Right ventricle myocardium superior (tissue), 1 donor: ENCODE measurements around the gene RHNO1. TPM values are rescaled to one million over a fixed set of nuclear protein-coding genes. Genes with fewer than 3 reads are reported as not detected.

Experiments
- ATAC-seq: fragments of 200-7000 bp; cut with Tn5 transposase; one replicate; pipeline ENCODE4 v1.9.1; 2020; ENCODE audit warnings: mild to moderate bottlenecking; ENCODE audit not compliant: poor library complexity
- DNase-seq: peaks from one replicate; pipeline ENCODE4 v3.0.0-alpha.2; 2020
- intact Hi-C: fragments of 100-400 bp; cut with DNase I; formaldehyde crosslinking; loops from one replicate; pipeline ENCODE4 v1.11.2; 2022
- long read RNA-seq: library from polyadenylated mRNA; unstranded; transcript quantifications from one replicate; pipeline ENCODE4 v2.0.0, GENCODE V29; 2021
- total RNA-seq: library from RNA; stranded (reverse); fragmentation: NEBNext Ultra II Directional; extraction: Animal tissue kit (Norgen Biotek cat#: 25700); gene quantifications from one replicate; pipeline ENCODE4 v1.2.1, GENCODE V29; 2021
- donor health status: DM: no; HTN: yes; CAD: no; lungs with severe emphysema.

The RHNO1 gene, protein sequence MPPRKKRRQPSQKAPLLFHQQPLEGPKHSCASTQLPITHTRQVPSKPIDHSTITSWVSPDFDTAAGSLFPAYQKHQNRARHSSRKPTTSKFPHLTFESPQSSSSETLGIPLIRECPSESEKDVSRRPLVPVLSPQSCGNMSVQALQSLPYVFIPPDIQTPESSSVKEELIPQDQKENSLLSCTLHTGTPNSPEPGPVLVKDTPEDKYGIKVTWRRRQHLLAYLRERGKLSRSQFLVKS
- 3.3 TPM for total RNA-seq
- long read RNA-seq, partial matches to known transcripts = 0 of 5 reads
- long read RNA-seq, other reads (novel, unspliced or antisense) = 0 of 5 reads

DNA sequence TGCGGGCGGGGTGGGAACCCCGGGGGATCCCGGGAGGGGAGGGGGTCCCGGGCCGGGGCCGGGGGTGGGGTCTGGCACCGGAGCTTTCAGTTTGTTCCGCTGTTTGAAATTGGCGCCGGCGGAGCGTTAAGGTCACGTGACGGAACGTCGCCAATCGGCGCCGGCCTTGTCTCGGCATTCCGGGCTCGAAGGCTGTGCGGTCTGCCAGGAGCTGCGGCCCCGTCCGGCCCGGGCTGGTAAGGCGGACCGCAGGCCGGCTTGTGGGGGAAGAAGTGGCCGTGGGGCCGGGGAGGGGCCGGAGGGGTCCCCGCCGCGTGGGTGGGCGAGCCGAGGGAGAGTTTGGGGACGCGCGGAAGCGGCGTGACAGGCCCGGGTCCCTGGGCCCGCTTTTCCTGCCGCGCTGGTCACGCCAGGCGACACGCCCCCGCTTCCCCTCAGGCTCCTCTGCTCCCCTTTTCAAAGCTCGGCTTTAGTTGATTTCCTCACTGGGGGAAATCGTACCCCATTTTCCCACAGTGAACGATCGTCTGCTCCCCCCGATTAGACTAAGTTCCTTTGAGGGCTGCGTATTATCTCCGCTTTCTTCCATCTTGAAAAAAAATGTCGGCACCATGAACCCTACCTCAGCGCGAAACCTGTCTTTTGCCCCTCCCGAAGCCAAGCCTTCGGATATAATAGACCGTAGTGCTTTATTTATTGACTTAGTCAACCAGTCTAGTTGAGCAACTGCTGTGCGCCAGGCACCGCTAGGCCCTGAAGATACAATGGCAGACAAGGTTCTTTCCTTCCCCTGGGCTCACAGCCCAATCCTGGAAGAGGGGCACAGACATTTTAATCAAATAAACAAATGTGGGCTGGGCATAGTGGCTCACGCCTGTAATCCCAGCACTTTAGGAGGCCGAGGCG is at the start of gene RHNO1, which contains the start of gene FOXM1:
Gene RHNO1 (plus strand): TSS at position 177 of the 906 bp plus-strand sequence. CDS start 8,144 bp downstream, outside the sequence.
Gene FOXM1 (minus strand): TSS at position 128 of the 906 bp plus-strand sequence. CDS start 2,696 bp downstream, outside the sequence.
- DNase-seq = peak; percentile 95
- peak; percentile 98 for ATAC-seq
- intact Hi-C loops = no loop called here

DNA sequence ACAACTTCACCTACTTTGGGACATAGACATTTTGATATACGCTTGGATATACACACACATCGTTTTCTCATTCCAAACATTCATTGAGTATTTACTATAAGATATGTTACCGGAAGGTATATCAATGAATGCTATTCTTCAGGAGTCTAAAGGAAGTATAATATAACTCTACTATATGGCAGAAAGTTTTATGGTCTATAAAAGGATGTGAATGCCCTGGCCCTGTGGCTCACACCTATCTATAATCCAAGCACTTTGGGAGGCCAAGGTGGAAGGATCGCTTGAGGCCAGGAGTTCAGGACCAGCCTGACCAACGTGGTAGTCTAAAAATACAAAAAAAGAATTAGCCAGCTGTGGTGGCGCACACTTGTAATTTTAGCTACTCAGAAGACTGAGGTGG is 47.7 kb upstream of the RHNO1 start:
- ATAC-seq (no peak), DNase-seq (no peak)
- intact Hi-C loops = no loop called here

DNA sequence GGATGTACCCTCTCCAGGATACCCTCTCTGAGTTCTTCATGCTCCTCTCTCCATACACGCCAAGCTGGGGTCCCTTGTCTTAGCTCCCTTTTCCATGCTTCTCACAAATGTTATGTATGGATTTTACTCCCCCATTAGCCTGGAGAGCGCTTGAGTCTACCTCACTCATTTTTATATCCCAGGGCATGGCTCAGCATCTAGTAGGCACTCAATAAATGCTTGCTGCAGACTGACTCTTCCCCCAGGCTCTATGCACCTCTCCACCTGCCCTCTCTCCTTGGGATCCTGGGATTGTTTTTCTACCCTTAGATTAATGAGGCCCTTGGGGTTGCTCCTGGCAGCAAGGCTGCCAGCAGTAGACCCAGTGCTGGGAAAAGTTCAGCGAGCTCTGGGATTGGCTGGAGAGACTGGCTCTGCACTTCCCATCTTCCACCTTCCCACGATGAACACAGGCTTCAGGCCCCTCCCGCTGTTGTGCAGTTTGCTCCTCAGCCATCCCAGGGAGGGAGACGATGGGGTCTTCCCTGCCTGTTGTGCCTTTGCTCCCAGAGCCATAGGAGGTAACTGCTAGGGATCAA is 44.4 kb upstream of the RHNO1 start:
- no peak for ATAC-seq
- DNase-seq = no peak
- intact Hi-C loops = no loop called here

GRCh38 chr12:2833327-2833726 is 43.7 kb upstream of the RHNO1 start:
- DNase-seq (no peak), ATAC-seq (no peak)
- intact Hi-C loops = no loop called here

DNA sequence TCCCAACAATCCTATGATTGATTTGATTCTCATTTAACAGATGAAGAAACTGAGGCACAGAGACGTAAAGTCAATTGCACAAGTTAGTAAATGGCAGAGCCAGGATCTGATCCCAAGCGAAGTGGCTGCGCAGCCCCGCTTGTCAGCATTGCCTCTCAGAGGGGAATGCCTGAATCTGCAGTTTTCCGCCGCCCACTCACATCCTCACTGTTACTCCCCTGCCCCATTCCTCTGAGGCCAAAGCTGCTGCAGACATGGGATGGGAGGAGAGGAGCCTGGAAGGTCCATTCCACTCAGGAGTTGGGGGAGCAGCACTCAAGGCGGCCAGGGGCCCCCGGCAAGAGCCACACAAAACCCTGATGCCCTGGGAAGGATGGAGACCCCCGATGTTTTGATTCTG is 43.2 kb upstream of the RHNO1 start:
- DNase-seq (no peak), ATAC-seq (peak; percentile 46)
- intact Hi-C loops = no loop called here

DNA sequence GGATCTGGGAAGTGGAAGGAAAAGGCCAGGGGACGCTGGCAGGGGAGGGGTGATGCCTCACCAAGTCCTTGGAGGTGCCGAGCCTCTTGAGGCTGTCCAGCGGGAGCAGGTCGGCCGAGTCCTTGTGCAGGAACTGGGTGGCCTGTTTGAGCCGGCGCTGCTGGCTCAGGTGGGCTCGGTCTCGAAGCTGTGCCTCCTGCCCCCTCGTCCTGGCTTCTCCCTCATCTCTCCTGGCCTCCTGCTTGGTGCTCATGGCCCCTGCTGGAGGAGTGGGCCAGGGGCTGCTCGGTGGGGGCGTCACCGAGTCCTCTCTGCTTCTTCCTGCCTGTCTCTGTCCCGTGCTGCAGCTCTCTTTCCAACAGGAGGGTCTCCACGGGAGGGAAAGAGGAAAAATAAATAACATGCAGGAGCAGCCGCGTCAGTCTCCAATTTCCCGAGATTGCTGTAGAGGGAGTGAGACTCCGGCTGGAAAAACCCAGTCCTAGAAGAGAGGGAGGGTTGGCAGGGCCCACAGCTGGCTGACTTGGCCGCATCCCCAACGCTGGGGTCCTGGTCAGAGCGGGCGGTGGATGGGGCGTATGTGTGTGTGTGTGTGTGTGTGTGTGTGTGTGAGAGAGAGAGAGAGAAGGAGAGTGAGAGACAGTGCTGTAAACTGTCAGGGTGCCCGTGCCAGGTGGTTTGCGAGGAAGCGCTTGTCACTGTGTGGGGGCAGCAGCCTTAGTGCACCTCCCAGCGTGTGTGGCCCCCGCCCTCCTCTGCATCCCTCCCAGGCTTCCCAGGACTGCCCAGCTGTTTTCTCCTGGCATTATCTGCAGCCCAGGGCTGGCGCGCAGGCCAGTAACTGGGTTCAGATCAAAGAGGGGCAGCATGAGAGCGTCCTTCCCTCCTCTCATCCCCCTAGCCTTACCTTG is 42.2 kb upstream of the RHNO1 start, which contains the start of gene NRIP2:
Gene NRIP2 (minus strand): TSS at position 455 of the 911 bp plus-strand sequence. CDS start 52 bp downstream, at position 403.
- DNase-seq = peak; percentile 56
- intact Hi-C loops = no loop called here
- ATAC-seq = peak; percentile 53

GRCh38 chr12:2835691-2836403 is 41.2 kb upstream of the RHNO1 start:
- DNase-seq (no peak), ATAC-seq (no peak)
- intact Hi-C loops = no loop called here

DNA sequence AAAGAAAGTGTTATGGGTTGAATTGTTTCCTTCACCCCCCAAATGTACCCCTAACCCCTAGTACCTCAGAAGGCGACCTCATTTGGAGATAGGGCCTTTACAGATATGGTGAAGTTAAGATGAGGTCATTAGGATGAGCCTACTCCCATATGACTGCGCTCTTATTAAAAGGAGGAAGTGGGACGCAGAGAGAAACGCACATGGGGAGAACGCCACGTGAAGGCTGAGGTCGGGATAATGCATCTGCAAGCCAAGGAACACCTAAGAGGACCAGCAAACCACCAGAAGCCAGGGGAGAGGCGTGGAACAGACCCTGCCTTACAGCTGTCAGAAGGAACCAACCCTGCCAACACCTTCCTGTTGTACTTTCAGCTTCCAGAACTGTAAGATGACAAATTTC is 40.4 kb upstream of the RHNO1 start:
- DNase-seq (no peak), ATAC-seq (no peak)
- intact Hi-C loops = no loop called here

DNA sequence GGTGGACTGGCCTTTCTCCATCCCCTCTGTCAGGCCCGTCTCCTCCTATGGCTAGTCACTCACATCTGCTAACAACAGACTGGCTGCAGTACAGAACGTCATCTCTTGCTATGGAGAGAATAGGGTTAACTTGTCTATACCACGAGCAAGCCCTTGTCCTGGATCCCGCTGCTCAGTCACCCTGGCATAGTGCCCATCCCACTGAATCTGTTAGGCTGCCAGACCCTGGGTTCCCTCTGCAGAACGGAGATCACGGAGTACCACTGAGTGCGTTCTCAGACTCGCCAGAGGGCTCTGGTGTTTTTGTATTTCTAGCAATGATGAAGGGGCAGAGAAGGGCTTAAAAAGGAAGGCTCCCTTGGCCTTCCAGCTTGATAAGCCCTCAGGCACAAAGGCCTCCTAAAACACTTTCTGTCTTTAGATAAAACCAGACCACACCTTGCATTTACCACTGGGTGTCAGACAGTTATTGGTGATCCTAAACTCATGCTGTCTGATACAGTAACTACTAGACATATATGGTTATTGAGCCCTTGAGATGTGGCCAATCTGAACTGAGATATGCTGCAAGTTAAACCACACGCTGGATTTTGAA is 35.9 kb upstream of the RHNO1 start:
- no peak for ATAC-seq
- intact Hi-C loops = no loop called here
- DNase-seq = no peak

GRCh38 chr12:2842948-2843347 is 34.1 kb upstream of the RHNO1 start:
- intact Hi-C loops = no loop called here
- DNase-seq (no peak), ATAC-seq (no peak)

GRCh38 chr12:2844786-2845185 is 32.2 kb upstream of the RHNO1 start:
- intact Hi-C loops = no loop called here
- ATAC-seq (no peak), DNase-seq (no peak)

- no peak for DNase-seq
- intact Hi-C loops = no loop called here
- peak; percentile 36 for ATAC-seq
Measured at GRCh38 chr12:2845280-2845679, 31.7 kb upstream of the RHNO1 start.

DNA sequence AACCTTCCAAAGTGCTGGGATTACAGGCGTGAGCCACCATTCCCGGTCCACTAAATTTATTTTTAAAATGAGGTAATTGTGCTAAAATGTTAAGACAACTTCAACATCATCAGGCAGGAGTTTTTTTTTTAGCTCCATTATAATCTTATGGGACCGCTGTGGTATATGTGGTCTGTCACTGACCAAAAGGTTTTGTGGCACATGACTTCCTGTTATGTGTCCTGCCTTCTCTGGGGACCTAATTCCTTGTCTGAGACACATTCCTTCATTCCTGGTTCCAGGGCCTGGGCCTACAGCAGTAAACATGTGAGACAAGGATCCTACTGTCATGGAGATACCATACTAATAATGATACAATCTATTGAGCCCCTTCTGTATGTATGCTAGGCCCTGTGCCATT is 25.1 kb upstream of the RHNO1 start:
- no peak for ATAC-seq
- intact Hi-C loops = loop anchor here (5.0 kb wide), 1 partner anchor 180 kb away; no protein-coding TSS in a partner anchor
- DNase-seq = no peak

DNA sequence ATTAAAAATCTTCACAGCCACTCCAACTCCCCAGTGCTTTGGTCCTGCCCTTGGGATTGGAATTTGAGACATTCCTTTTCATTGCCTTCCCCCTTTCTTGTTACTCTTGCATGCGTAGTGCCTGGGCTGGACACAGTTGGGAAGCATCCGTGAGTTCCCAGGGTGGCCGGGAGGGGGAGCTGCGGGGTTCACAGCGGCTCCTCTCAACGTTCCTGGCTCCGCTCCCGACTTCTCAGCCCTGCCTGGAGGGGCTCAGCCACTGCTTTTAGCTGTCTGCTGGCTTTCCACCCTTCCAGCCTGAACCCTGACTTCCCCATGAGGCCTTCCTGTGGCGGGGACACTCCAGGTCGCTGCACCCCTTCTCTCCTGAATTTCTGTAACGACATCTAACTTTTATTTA is 23.4 kb upstream of the RHNO1 start:
- ATAC-seq = peak; percentile 92
- intact Hi-C loops = loop anchor here (5.0 kb wide), 1 partner anchor 179 kb away; no protein-coding TSS in a partner anchor

GRCh38 chr12:2854669-2855453 is 22.2 kb upstream of the RHNO1 start:
- no peak for ATAC-seq
- intact Hi-C loops = loop anchor here (5.0 kb wide), 2 partner anchors 82 to 177 kb away; no protein-coding TSS in a partner anchor

More for the DNA sequence above, 23.4 kb upstream of the RHNO1 start:
- peak; percentile 90 for DNase-seq

GRCh38 chr12:2855546-2855945 is 21.5 kb upstream of the RHNO1 start:
- no peak for DNase-seq
- intact Hi-C loops = loop anchor here (5.0 kb wide), 1 partner anchor 82 kb away; no protein-coding TSS in a partner anchor
- no peak for ATAC-seq

More at GRCh38 chr12:2854669-2855453, 22.2 kb upstream of the RHNO1 start:
- no peak for DNase-seq
